Epithelial cell of esophagus (primary cell): ENCODE results near the gene TMED3.

ENCODE experiments used
- DNase-seq: peaks from one replicate; pipeline ENCODE4 v3.0.0; 2010; ENCODE audit warnings: low read depth
- H3K4me3 ChIP-seq: 2 replicates; pipeline ENCODE4 v1.5.1; 2011; ENCODE audit warnings: mild to moderate bottlenecking, low read length, control low read depth
- TF ChIP-seq, protein P1 (sequence below): IDR thresholded peaks from 2 replicates; pipeline ENCODE4 v1.5.1; 2011; ENCODE audit warnings: low read depth, mild to moderate bottlenecking, low read length, control low read depth, inconsistent platforms; ENCODE audit not compliant: insufficient read depth; ENCODE audit errors: missing control alignments

The TMED3 gene

DNA sequence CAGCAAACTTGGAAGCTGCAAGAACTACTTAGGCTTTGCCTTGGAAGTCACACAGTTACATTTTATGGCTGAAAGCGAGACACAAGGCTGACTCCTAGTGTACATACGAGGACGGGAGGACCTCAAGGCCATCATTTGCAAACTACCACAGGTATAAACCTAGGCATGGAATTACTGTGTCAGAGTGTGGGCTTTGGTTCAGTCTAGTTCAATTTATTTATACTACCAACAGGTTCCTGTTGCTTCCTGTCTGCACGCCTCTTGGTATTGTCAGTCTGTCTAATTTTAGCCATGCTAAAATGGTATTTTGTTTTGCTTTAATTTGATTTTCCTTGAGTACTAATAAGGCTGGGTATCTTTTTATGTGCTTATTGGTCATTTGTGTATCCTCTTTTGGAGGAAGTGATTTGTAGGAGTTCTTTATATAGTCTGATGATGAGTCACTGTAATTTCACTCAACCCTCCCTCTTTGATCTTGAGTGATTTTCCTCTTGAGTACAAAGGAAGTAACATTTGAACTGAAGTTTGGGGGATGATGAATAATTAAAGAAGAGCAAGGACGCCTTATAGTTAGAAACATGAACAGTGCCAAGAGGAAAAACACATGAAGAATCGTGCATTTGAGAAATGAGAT is 20.2 kb upstream of the TMED3 start:
- no peak overlapping the region for H3K4me3 ChIP-seq
- no peak for DNase-seq
- TF ChIP-seq, protein P1, sequence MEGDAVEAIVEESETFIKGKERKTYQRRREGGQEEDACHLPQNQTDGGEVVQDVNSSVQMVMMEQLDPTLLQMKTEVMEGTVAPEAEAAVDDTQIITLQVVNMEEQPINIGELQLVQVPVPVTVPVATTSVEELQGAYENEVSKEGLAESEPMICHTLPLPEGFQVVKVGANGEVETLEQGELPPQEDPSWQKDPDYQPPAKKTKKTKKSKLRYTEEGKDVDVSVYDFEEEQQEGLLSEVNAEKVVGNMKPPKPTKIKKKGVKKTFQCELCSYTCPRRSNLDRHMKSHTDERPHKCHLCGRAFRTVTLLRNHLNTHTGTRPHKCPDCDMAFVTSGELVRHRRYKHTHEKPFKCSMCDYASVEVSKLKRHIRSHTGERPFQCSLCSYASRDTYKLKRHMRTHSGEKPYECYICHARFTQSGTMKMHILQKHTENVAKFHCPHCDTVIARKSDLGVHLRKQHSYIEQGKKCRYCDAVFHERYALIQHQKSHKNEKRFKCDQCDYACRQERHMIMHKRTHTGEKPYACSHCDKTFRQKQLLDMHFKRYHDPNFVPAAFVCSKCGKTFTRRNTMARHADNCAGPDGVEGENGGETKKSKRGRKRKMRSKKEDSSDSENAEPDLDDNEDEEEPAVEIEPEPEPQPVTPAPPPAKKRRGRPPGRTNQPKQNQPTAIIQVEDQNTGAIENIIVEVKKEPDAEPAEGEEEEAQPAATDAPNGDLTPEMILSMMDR: no peak

DNA sequence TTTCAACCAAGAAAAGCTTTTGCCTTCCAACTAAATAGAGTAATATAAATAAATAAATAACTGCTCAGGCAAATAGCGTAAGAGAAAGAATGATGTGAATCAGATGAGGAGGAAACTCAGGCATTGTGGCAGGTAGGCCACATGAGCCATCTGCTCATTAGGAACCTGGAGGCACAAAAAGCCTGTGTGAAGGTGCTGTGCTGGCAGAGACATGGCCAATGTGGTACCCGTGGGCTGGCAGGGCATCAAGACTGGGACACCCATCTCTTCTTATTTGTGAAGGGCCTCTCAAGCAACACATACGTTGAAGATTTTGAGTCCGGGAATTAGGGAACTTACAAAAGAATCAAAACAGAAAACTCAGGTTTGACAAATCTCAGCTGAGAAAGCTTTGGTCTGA is 18.9 kb upstream of the TMED3 start:
- TF ChIP-seq, protein P1: no peak
- no peak overlapping the region for H3K4me3 ChIP-seq
- no peak for DNase-seq

DNA sequence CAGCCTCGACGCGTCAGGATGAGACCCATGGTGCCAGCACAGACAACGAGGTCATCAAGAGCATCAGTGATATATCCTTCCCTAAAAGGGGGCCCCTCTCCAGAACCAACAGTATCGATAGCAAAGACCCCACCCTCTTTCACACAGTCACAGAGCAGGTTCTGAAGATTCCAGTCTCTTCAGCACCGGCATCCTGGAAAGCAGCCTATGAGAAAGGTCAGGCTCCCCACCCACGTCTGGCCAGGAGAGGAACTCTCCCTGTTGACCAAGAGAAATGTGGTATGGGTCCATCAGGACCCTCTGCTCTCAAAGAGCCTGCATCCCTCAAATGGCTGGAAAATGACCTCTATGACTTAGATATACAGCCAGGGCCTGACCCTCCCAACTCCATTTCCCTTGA is 16.8 kb upstream of the TMED3 start:
- H3K4me3 ChIP-seq: no peak overlapping the region
- no peak for DNase-seq
- TF ChIP-seq, protein P1: no peak

DNA sequence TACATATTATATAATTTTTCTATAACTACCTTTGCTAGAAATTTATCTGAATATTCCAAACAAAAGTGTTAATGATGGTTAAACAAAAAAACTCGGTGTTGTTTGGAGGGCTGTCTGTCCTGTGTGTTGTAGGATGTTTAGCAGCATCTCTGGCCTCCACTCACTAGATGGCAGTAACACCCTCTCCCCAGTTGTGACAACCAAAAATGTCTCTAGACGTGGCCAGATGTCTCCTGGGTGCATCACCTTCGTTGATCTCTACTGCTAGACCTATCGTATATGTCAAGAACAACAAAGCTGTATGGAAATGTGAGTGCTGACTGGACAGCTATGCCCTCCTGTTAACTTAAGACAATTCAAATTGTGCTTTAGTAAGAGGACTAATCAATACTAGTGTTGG is 14.3 kb upstream of the TMED3 start:
- TF ChIP-seq, protein P1: peak; percentile 52
- no peak overlapping the region for H3K4me3 ChIP-seq
- DNase-seq: no peak

DNA sequence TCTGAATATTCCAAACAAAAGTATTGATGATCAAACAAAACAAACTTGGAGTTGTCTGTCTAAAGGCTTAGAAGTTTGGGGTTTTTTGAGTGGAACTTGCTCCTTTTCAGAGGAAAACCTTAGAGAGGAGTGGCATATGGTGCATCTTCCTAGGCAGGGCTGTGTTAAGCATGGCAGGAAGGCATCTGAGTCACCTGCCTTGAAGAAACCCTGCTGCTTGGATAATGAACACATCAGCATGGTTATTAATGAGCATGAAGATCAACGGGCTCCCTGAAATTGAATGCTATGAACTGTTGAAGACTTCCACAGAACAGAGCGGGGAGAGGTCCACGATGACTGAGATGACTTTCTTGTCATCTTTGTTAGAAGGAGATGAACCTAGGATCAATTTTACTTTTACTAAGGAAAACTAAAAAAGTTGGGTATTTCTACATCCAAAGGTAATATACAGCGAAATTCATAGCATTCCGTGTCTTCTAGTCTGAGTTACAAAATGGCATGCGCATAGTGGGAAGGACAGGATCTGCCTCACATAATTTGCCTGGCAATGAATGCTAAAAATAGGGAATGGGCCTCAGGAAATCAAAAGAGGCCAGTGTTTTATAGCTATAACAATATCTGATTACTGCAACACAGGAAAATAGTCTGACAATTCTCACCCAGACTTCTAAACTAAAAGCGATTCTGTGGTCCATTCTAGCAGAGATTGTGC is 11.6 kb upstream of the TMED3 start:
- no peak overlapping the region for H3K4me3 ChIP-seq
- TF ChIP-seq, protein P1: no peak
- DNase-seq: no peak

DNA sequence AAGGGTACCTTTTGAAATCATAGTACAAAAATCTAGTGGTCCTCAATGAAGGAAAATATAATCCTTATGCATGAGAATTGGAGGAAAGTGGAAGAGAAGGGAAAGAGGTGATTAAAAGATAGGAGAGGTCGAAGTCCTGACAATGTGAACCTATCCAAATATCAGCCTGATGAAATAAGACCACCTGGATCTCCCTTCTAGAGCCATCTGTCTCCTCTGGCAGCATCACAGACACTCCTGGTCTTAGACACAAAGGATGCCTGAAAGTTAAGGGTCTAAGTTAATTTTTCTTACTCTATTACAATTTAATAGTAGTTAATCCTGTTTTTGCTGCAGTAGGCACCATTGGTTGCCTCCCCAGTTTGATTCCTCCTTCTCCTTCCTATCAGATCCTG is 11.1 kb upstream of the TMED3 start:
- DNase-seq: no peak
- TF ChIP-seq, protein P1: no peak
- H3K4me3 ChIP-seq: no peak overlapping the region

DNA sequence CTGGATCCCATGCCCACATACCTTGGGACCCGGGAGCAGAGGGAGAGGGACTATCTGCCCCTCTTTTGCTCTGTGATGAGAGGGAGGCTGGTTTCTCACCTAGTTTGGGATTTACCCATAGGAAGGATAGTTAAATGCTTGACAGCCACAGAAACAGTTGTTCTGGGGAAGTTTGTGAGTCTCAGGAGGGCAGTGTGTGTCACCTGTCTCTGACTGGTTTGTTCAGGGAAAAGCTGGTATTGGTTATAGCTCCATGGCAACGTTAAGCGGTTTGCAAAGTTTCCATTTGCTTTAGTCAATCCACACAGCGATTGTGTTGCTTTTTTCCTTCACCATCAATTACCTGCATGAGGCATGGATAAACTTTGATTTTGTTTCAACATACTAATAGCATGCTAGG is 3.7 kb upstream of the TMED3 start:
- no peak for DNase-seq
- TF ChIP-seq, protein P1: no peak
- no peak overlapping the region for H3K4me3 ChIP-seq
